ENCODE data around the gene GMDS.

The GMDS gene

GRCh38 chr6:1965596-1966224 lies 279.7 kb downstream of the GMDS start:
- no peak for DNase-seq (ENCODE audit: extremely low read depth, insufficient read length)
- Histone ChIP-seq H3K36me3 (ENCODE audit: control insufficient read depth, insufficient read depth, low read length) (no peaks in the 10 kb centered on the region), H3K4me3 (replicated peaks; ENCODE audit: low read depth, low read length) (no peak overlapping the region), H3K27me3 (replicated peaks; ENCODE audit: control insufficient read depth, insufficient read depth, low read length) (no peaks in the 10 kb centered on the region)
- TF ChIP-seq CTCF (IDR thresholded peaks at IDR 0.05; ENCODE audit: insufficient read depth, low read length, poor library complexity, severe bottlenecking), result no peak

GRCh38 chr6:1963596-1963995 lies 281.8 kb downstream of the GMDS start:
- no peak for DNase-seq (ENCODE audit: extremely low read depth, insufficient read length)
- no peak for TF ChIP-seq CTCF (IDR thresholded peaks at IDR 0.05; ENCODE audit: insufficient read depth, low read length, poor library complexity, severe bottlenecking)
- no peaks in the 10 kb centered on the region for H3K36me3 ChIP-seq (ENCODE audit: control insufficient read depth, insufficient read depth, low read length)
- no peak overlapping the region for H3K4me3 ChIP-seq (replicated peaks; ENCODE audit: low read depth, low read length)
- no peaks in the 10 kb centered on the region for H3K27me3 ChIP-seq (replicated peaks; ENCODE audit: control insufficient read depth, insufficient read depth, low read length)

- TF ChIP-seq CTCF (IDR thresholded peaks at IDR 0.05; ENCODE audit: insufficient read depth, low read length, poor library complexity, severe bottlenecking), result no peak
- no peak for DNase-seq (ENCODE audit: extremely low read depth, insufficient read length)
- H3K4me3 ChIP-seq (replicated peaks; ENCODE audit: low read depth, low read length), result no peak overlapping the region
- no peaks in the 10 kb centered on the region for H3K36me3 ChIP-seq (ENCODE audit: control insufficient read depth, insufficient read depth, low read length)
- no peaks in the 10 kb centered on the region for H3K27me3 ChIP-seq (replicated peaks; ENCODE audit: control insufficient read depth, insufficient read depth, low read length)
These were observed 283.2 kb downstream of the GMDS start for GRCh38 chr6:1962201-1962600.

GRCh38 chr6:1960486-1961142 lies 284.8 kb downstream of the GMDS start:
- Histone ChIP-seq H3K4me3 (replicated peaks; ENCODE audit: low read depth, low read length) (no peak overlapping the region), H3K27me3 (replicated peaks; ENCODE audit: control insufficient read depth, insufficient read depth, low read length) (no peaks in the 10 kb centered on the region), H3K36me3 (ENCODE audit: control insufficient read depth, insufficient read depth, low read length) (no peaks in the 10 kb centered on the region)
- DNase-seq (ENCODE audit: extremely low read depth, insufficient read length), result no peak
- no peak for TF ChIP-seq CTCF (IDR thresholded peaks at IDR 0.05; ENCODE audit: insufficient read depth, low read length, poor library complexity, severe bottlenecking)

GRCh38 chr6:1958257-1958656 lies 287.1 kb downstream of the GMDS start:
- DNase-seq (ENCODE audit: extremely low read depth, insufficient read length), result no peak
- no peak for TF ChIP-seq CTCF (IDR thresholded peaks at IDR 0.05; ENCODE audit: insufficient read depth, low read length, poor library complexity, severe bottlenecking)
- no peaks in the 10 kb centered on the region for H3K36me3 ChIP-seq (ENCODE audit: control insufficient read depth, insufficient read depth, low read length)
- H3K4me3 ChIP-seq (replicated peaks; ENCODE audit: low read depth, low read length), result no peak overlapping the region
- no peaks in the 10 kb centered on the region for H3K27me3 ChIP-seq (replicated peaks; ENCODE audit: control insufficient read depth, insufficient read depth, low read length)
